22Rv1 (cell line): ENCODE data around the gene RAB1A.

ENCODE experiments used
- ZFX ChIP-seq: fragments of 450-650 bp; IDR thresholded peaks from 2 replicates; pipeline ENCODE4 v1.6.1; 2017; ENCODE audit warnings: antibody characterized with exemption, borderline replicate concordance
- TF ChIP-seq, protein P1 (sequence below): fragments of 450-650 bp; IDR thresholded peaks from 2 replicates; pipeline ENCODE4 v1.5.1; 2017; ENCODE audit warnings: mild to moderate bottlenecking

DNA sequence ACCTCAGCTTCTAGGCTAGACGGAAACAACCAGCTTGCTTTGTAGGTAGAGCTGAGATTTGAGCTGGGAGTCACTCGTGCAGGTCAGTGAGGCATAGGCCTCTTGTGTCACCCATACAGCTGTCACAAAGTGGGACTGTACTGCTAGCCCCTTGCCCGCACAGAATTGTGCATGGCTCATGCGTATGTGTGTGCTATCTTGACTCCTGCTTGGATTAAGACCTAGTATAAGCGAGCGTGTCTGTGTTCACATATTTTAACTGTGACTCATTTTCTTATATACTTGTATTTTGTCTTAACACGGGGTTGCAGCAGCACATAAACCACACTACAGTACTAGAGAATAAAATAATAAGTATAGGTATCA, 53.6 kb downstream of the RAB1A start:
- TF ChIP-seq, protein P1, sequence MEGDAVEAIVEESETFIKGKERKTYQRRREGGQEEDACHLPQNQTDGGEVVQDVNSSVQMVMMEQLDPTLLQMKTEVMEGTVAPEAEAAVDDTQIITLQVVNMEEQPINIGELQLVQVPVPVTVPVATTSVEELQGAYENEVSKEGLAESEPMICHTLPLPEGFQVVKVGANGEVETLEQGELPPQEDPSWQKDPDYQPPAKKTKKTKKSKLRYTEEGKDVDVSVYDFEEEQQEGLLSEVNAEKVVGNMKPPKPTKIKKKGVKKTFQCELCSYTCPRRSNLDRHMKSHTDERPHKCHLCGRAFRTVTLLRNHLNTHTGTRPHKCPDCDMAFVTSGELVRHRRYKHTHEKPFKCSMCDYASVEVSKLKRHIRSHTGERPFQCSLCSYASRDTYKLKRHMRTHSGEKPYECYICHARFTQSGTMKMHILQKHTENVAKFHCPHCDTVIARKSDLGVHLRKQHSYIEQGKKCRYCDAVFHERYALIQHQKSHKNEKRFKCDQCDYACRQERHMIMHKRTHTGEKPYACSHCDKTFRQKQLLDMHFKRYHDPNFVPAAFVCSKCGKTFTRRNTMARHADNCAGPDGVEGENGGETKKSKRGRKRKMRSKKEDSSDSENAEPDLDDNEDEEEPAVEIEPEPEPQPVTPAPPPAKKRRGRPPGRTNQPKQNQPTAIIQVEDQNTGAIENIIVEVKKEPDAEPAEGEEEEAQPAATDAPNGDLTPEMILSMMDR, result no peak
- TF ChIP-seq ZFX, result no peak
